ENCODE data around the gene ARID2.

The ARID2 gene

DNA sequence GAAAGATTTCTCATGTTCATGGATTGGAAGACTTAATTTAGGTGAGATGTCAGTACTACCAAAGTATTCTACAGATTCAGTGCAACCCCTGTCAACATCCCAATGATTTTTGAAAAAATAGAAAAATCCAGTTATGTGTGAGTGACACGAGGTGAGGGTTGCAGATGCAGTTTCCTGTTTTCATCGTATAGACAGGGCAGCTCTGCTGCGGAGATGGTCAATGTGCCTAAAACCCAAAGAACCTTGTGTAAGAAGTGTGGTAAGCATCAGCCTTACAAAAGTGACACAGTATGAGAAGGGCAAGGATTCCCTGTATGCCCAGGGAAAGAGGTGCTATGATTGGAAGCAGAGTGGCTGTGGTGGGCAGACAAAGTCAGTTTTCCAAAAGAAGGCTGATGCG is 166.5 kb downstream of the ARID2 start:
- H3K9ac ChIP-seq (ENCODE audit: low read length): no peak overlapping the region
- no peaks in the 10 kb centered on the region for H4K20me1 ChIP-seq (ENCODE audit: low read depth, low read length)
- peaks cover 12% of the 10 kb centered on the region for H3K36me3 ChIP-seq (ENCODE audit: low read length)
- H3K4me3 ChIP-seq (ENCODE audit: insufficient read depth, low read length, poor library complexity, severe bottlenecking): no peak overlapping the region
- no peaks in the 10 kb centered on the region for H3K27me3 ChIP-seq (ENCODE audit: low read length)
- H3K4me2 ChIP-seq (ENCODE audit: low read depth, low read length, poor library complexity, severe bottlenecking): no peak overlapping the region
- H3K9me3 ChIP-seq (ENCODE audit: insufficient read depth, low read length): no peaks in the 10 kb centered on the region
- H3K27ac ChIP-seq (ENCODE audit: low read depth, low read length): no peak overlapping the region
- no peak for TF ChIP-seq EZH2phosphoT487 (conservative IDR thresholded peaks at IDR 0.05; ENCODE audit: low read length)
- TF ChIP-seq, protein P1, sequence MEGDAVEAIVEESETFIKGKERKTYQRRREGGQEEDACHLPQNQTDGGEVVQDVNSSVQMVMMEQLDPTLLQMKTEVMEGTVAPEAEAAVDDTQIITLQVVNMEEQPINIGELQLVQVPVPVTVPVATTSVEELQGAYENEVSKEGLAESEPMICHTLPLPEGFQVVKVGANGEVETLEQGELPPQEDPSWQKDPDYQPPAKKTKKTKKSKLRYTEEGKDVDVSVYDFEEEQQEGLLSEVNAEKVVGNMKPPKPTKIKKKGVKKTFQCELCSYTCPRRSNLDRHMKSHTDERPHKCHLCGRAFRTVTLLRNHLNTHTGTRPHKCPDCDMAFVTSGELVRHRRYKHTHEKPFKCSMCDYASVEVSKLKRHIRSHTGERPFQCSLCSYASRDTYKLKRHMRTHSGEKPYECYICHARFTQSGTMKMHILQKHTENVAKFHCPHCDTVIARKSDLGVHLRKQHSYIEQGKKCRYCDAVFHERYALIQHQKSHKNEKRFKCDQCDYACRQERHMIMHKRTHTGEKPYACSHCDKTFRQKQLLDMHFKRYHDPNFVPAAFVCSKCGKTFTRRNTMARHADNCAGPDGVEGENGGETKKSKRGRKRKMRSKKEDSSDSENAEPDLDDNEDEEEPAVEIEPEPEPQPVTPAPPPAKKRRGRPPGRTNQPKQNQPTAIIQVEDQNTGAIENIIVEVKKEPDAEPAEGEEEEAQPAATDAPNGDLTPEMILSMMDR (IDR thresholded peaks at IDR 0.05; ENCODE audit: insufficient read depth, low read length, poor library complexity, severe bottlenecking): no peak
- H3K9me2 ChIP-seq (replicated peaks; ENCODE audit: insufficient read depth, low read length): no peaks in the 10 kb centered on the region
- H2AFZ ChIP-seq (ENCODE audit: low read depth, low read length, severe bottlenecking): no peak overlapping the region
- no peaks in the 10 kb centered on the region for H3F3A ChIP-seq (ENCODE audit: insufficient read depth)
- no peaks in the 10 kb centered on the region for H3K79me2 ChIP-seq (ENCODE audit: insufficient read depth, low read length)

DNA sequence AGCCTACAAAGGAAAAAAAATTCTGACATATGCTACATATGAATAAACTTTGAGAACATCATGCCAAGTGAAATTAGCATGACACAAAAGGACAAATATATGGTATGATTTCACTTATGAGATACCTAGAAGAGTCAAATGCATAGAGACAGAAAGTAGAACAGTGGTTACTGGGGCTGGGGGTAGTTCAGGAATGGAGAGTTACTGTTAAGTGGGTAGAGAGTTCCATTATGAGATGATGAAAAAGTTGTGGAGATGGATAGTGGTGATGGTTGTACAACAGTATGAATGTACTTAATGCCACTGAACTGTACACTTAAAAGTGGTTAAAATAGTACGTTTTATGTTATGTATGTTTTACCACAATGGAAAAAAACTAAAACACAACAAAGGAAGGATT is 168.6 kb downstream of the ARID2 start:
- no peak overlapping the region for H3K9ac ChIP-seq (ENCODE audit: low read length)
- peaks cover 4% of the 10 kb centered on the region; the same call in 1 of the 2 replicates for H3K36me3 ChIP-seq (ENCODE audit: low read length)
- no peaks in the 10 kb centered on the region for H3K9me2 ChIP-seq (replicated peaks; ENCODE audit: insufficient read depth, low read length)
- TF ChIP-seq EZH2phosphoT487 (conservative IDR thresholded peaks at IDR 0.05; ENCODE audit: low read length): no peak
- TF ChIP-seq, protein P1 (IDR thresholded peaks at IDR 0.05; ENCODE audit: insufficient read depth, low read length, poor library complexity, severe bottlenecking): no peak
- H3K4me3 ChIP-seq (ENCODE audit: insufficient read depth, low read length, poor library complexity, severe bottlenecking): no peak overlapping the region
- no peak overlapping the region for H3K4me2 ChIP-seq (ENCODE audit: low read depth, low read length, poor library complexity, severe bottlenecking)
- no peaks in the 10 kb centered on the region for H3K9me3 ChIP-seq (ENCODE audit: insufficient read depth, low read length)
- no peaks in the 10 kb centered on the region for H3K27me3 ChIP-seq (ENCODE audit: low read length)
- no peak overlapping the region for H3K27ac ChIP-seq (ENCODE audit: low read depth, low read length)
- no peaks in the 10 kb centered on the region for H3K79me2 ChIP-seq (ENCODE audit: insufficient read depth, low read length)
- no peak overlapping the region for H2AFZ ChIP-seq (ENCODE audit: low read depth, low read length, severe bottlenecking)
- no peaks in the 10 kb centered on the region for H3F3A ChIP-seq (ENCODE audit: insufficient read depth)
- H4K20me1 ChIP-seq (ENCODE audit: low read depth, low read length): no peaks in the 10 kb centered on the region

DNA sequence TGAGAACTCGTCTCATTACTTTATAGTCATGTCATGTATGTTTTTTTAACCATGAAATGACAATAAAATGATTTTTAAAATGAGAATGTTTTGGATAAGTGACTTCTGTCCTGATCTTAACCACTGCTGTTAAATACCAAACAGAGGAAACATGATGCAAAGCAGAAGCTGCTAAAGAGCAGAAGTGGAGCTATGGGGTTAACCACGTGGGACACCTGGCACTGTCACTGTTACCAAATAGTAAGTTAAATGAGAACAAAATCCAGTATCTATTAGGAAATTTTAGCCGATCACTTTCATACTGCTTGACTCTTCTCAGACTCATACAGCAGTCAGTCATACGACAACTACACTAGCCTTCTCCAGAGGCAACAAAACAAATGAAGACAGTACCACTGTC is 178.4 kb downstream of the ARID2 start:
- Histone ChIP-seq H3K27me3 (ENCODE audit: low read length) (no peaks in the 10 kb centered on the region), H3K4me3 (ENCODE audit: insufficient read depth, low read length, poor library complexity, severe bottlenecking) (no peak overlapping the region), H3K9me2 (replicated peaks; ENCODE audit: insufficient read depth, low read length) (no peaks in the 10 kb centered on the region), H3K9me3 (ENCODE audit: insufficient read depth, low read length) (no peaks in the 10 kb centered on the region), H3K36me3 (ENCODE audit: low read length) (peaks cover 3% of the 10 kb centered on the region; the same call in 1 of the 2 replicates), H3K79me2 (ENCODE audit: insufficient read depth, low read length) (no peaks in the 10 kb centered on the region), H4K20me1 (ENCODE audit: low read depth, low read length) (no peaks in the 10 kb centered on the region), H3K9ac (ENCODE audit: low read length) (no peak overlapping the region), H3K4me2 (ENCODE audit: low read depth, low read length, poor library complexity, severe bottlenecking) (no peak overlapping the region), H3K27ac (ENCODE audit: low read depth, low read length) (no peak overlapping the region), H3F3A (ENCODE audit: insufficient read depth) (no peaks in the 10 kb centered on the region; the same call in 1 of the 2 replicates), H2AFZ (ENCODE audit: low read depth, low read length, severe bottlenecking) (no peak overlapping the region)
- no peak for TF ChIP-seq EZH2phosphoT487 (conservative IDR thresholded peaks at IDR 0.05; ENCODE audit: low read length)
- TF ChIP-seq, protein P1 (IDR thresholded peaks at IDR 0.05; ENCODE audit: insufficient read depth, low read length, poor library complexity, severe bottlenecking): no peak

Measured in SU-DHL-6 (cell line).